Uterus (tissue), 4 donors: Measurements from ENCODE around the gene SRPK2. TPM values are rescaled to one million over a fixed set of nuclear protein-coding genes. Genes with fewer than 3 reads are reported as not detected.
"Not testable (repeated sequence)": the region's sequence is repeated elsewhere in the genome, so short reads cannot be mapped to it uniquely, and the experiment has no call there.

Experiments
- DNase-seq, 2 donors: peaks; one replicate each; pipeline ENCODE4 v3.0.0-alpha.2; 2019 to 2020
- H3K27ac ChIP-seq, 2 donors: fragments of 200-600 bp; sonication (generic); 1 replicate in 1 of 2; 2 replicates in 1 of 2; pipeline ENCODE4 v1.5.1; 2016 to 2018
- H3K27me3 ChIP-seq, 2 donors: fragments of 200-600 bp; sonication (generic); one replicate each; pipeline ENCODE4 v1.5.1; 2018 to 2019; ENCODE audit warnings: control low read depth in 1 of 2
- H3K36me3 ChIP-seq, 2 donors: fragments of 200-600 bp; sonication (generic); one replicate each; pipeline ENCODE4 v1.5.1; 2019; ENCODE audit warnings: control low read depth in 1 of 2
- H3K4me1 ChIP-seq, 2 donors: fragments of 200-600 bp; sonication (generic); one replicate each; pipeline ENCODE4 v1.5.1; 2018 to 2019; ENCODE audit warnings: control low read depth in 1 of 2
- H3K4me3 ChIP-seq, 2 donors: fragments of 200-600 bp; sonication (generic); 1 replicate in 1 of 2; 2 replicates in 1 of 2; pipeline ENCODE4 v1.5.1; 2018 to 2019; ENCODE audit warnings: mild to moderate bottlenecking in 1 of 2
- H3K9me3 ChIP-seq, 2 donors: fragments of 200-600 bp; sonication (generic); one replicate each; pipeline ENCODE4 v1.5.1; 2019; ENCODE audit warnings: control low read depth in 1 of 2
- POLR2A ChIP-seq, 2 donors: fragments of 450-650 bp; IDR thresholded peaks; one replicate each; pipeline ENCODE4 v1.6.1; 2016; ENCODE audit warnings: antibody characterized with exemption in 2 of 2, mild to moderate bottlenecking in 1 of 2, moderate library complexity in 1 of 2
- intact Hi-C: fragments of 100-400 bp; cut with DNase I; formaldehyde crosslinking; loops from one replicate; pipeline ENCODE4 v1.15.1; 2023; ENCODE audit warnings: low total_unique reads
- total RNA-seq, 4 donors: library from RNA; depleted of rRNA in 3 of 4; stranded (reverse); fragments of >200 nt in 3 of 4; gene quantifications; one replicate each; pipeline versions ENCODE4 v1.1.0 to v1.2.4, GENCODE V29; 2014 to 2023
- TF ChIP-seq, protein P1 (sequence below), 4 experiments: fragments of 200-600 bp in 2 of 4; fragments of 450-650 bp in 2 of 4; sonication (generic) in 2 of 4; IDR thresholded peaks; one replicate each; pipeline ENCODE4 v1.5.1; 2016 to 2019; ENCODE audit warnings: antibody characterized with exemption in 4 of 4, mild to moderate bottlenecking in 2 of 4, moderate library complexity in 1 of 4
- donor health status: DM: yes; HTN: yes; CAD: no.

Gene SRPK2
- total RNA-seq, 4 donors from 2014 or later: 40.0 to 129 (median 76.6) TPM

DNA sequence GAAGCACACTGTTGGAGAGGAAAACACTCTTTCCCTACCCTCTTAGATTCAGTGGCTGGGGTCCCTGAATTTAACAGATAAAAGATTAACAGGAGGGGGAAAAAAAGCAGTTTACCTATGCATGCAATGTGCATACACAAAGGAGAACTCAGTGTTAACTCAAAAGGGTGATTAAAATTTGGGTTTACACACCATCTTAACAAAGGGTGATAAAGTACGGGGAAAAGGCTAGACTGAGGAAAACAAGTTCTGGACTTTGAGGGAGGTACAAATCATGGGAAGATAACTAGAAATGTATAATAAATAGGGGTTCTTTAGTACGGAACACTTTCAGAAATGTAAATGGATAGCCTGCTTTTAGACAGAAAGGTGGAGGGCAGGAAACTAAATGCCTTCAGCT lies 83.1 kb downstream of the SRPK2 start:
- no peaks in the 10 kb centered on the region for H3K9me3 ChIP-seq
- H3K27ac ChIP-seq: no peak overlapping the region
- H3K36me3 ChIP-seq: no peaks in the 10 kb centered on the region
- peaks cover 5 to 7% of the 10 kb centered on the region in 2 donors for H3K4me1 ChIP-seq
- intact Hi-C loops: no loop called here
- no peak overlapping the region for H3K4me3 ChIP-seq
- no peak for DNase-seq
- H3K27me3 ChIP-seq: no peaks in the 10 kb centered on the region
- no peak for TF ChIP-seq POLR2A (IDR thresholded peaks at IDR 0.05)
- TF ChIP-seq, protein P1, sequence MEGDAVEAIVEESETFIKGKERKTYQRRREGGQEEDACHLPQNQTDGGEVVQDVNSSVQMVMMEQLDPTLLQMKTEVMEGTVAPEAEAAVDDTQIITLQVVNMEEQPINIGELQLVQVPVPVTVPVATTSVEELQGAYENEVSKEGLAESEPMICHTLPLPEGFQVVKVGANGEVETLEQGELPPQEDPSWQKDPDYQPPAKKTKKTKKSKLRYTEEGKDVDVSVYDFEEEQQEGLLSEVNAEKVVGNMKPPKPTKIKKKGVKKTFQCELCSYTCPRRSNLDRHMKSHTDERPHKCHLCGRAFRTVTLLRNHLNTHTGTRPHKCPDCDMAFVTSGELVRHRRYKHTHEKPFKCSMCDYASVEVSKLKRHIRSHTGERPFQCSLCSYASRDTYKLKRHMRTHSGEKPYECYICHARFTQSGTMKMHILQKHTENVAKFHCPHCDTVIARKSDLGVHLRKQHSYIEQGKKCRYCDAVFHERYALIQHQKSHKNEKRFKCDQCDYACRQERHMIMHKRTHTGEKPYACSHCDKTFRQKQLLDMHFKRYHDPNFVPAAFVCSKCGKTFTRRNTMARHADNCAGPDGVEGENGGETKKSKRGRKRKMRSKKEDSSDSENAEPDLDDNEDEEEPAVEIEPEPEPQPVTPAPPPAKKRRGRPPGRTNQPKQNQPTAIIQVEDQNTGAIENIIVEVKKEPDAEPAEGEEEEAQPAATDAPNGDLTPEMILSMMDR (IDR thresholded peaks at IDR 0.05): no peak

- intact Hi-C loops: no loop called here
These were observed 84.5 kb downstream of the SRPK2 start for GRCh38 chr7:105304040-105304895.

DNA sequence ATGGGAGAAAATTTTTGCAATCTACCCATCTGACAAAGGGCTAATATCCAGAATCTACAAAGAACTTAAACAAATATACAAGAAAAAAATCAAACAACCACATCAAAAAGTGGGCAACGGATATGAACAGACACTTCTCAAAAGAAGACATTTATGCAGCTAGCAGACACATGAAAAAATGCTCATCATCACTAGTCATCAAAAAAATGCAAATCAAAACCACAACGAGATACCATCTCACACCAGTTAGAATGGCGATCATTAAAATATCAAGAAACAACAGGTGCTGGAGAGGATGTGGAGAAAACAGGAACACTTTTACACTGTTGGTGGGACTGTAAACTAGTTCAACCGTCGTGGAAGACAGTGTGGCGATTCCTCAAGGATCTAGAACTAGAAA lies 88.1 kb downstream of the SRPK2 start:
- H3K27me3 ChIP-seq, H3K9me3 ChIP-seq, H3K27ac ChIP-seq, H3K36me3 ChIP-seq, H3K4me3 ChIP-seq, DNase-seq, intact Hi-C loops, H3K4me1 ChIP-seq: not testable (repeated sequence)

More at GRCh38 chr7:105304040-105304895, 84.5 kb downstream of the SRPK2 start:
- Histone ChIP-seq H3K27me3 (no peaks in the 10 kb centered on the region), H3K4me3 (no peak overlapping the region), H3K27ac (peak overlapping the region in 1 of 2 donors; percentile 38), H3K9me3 (no peaks in the 10 kb centered on the region), H3K36me3 (no peaks in the 10 kb centered on the region), H3K4me1 (peaks cover 5 to 7% of the 10 kb centered on the region in 2 donors)
- no peak for DNase-seq
- TF ChIP-seq, protein P1 (IDR thresholded peaks at IDR 0.05): no peak
- no peak for TF ChIP-seq POLR2A (IDR thresholded peaks at IDR 0.05)

- Histone ChIP-seq H3K27me3 (no peaks in the 10 kb centered on the region), H3K4me3 (no peak overlapping the region), H3K36me3 (no peaks in the 10 kb centered on the region), H3K4me1 (no peaks in the 10 kb centered on the region), H3K9me3 (no peaks in the 10 kb centered on the region), H3K27ac (no peak overlapping the region)
- TF ChIP-seq, protein P1 (IDR thresholded peaks at IDR 0.05): no peak
- no peak for TF ChIP-seq POLR2A (IDR thresholded peaks at IDR 0.05)
- intact Hi-C loops: no loop called here
- no peak for DNase-seq
These were observed 90.3 kb downstream of the SRPK2 start for GRCh38 chr7:105298439-105298894.

GRCh38 chr7:105297985-105298384 lies 90.7 kb downstream of the SRPK2 start:
- Histone ChIP-seq H3K27me3 (no peaks in the 10 kb centered on the region), H3K4me1 (no peaks in the 10 kb centered on the region), H3K4me3 (no peak overlapping the region), H3K36me3 (no peaks in the 10 kb centered on the region), H3K27ac (no peak overlapping the region), H3K9me3 (no peaks in the 10 kb centered on the region)
- DNase-seq: no peak
- TF ChIP-seq, protein P1 (IDR thresholded peaks at IDR 0.05): no peak
- TF ChIP-seq POLR2A (IDR thresholded peaks at IDR 0.05): no peak
- intact Hi-C loops: no loop called here
